HepG2 (cell line): ENCODE measurements around the gene PDCD11. TPM values are rescaled to one million over a fixed set of nuclear protein-coding genes. Genes with fewer than 3 reads are reported as not detected.

Experiments used
- ATAC-seq: fragments of 200-7000 bp; cut with Tn5 transposase; 3 replicates; pipeline ENCODE4 v1.9.1; 2020; ENCODE audit warnings: mild to moderate bottlenecking, moderate library complexity
- BruUV-seq: library from RNA; stranded (reverse); fragments of 400-500 nt; replicated peaks from 2 replicates; lab custom pipeline; 2021; lab: Mats Ljungman, UMichigan
- CTCF ChIA-PET: fragments of 300-600 bp; formaldehyde crosslinking; extraction: SDS; loops from one replicate; lab custom pipeline; 2021; ENCODE audit warnings: low total read pairs, inconsistent platforms, low intra/inter-chr PET ratio; lab: Yijun Ruan, JAX
- POLR2A ChIA-PET: fragments of 350-600 bp; sonication (Branson Sonifier 250); formaldehyde crosslinking; loops from one replicate; lab custom pipeline; 2020; ENCODE audit warnings: antibody characterized with exemption, inconsistent platforms; lab: Yijun Ruan, JAX
- DNase-seq: peaks from one replicate; pipeline ENCODE4 v3.0.0-alpha.2; 2015; ENCODE audit warnings: low spot score
- FAIRE-seq: peaks from 3 replicates; lab custom pipeline; 2011; peaks lifted over from hg19 to GRCh38; lab: Jason Lieb, UNC
- H2AFZ ChIP-seq: one replicate; pipeline ENCODE4 v1.6.1; 2011; ENCODE audit warnings: low read length, inconsistent platforms
- H3K27ac ChIP-seq: fragments of 300-600 bp; 3 replicates; pipeline ENCODE4 v1.8.0; 2011; ENCODE audit warnings: mixed run types, mild to moderate bottlenecking, mixed read lengths, low read length, inconsistent platforms; ENCODE audit not compliant: insufficient read depth; ENCODE audit errors: extremely low read length
- H3K27me3 ChIP-seq, 2 experiments: fragments of 200-600 bp in 1 of 2; 2 replicates in 1 of 2; 3 replicates in 1 of 2; pipeline versions ENCODE4 v1.6.0 to v1.8.0; 2011; ENCODE audit warnings: low read length in 2 of 2, mild to moderate bottlenecking in 2 of 2, moderate library complexity in 2 of 2, inconsistent platforms in 1 of 2; ENCODE audit not compliant: insufficient read depth in 2 of 2, control insufficient read depth in 1 of 2
- H3K36me3 ChIP-seq, 2 experiments: fragments of 200-600 bp in 1 of 2; replicated peaks in 1 of 2; 2 replicates in 1 of 2; 3 replicates in 1 of 2; pipeline versions ENCODE4 v1.5.1 to v1.8.0; 2011; ENCODE audit warnings: low read length in 2 of 2, inconsistent platforms in 1 of 2; ENCODE audit not compliant: insufficient read depth in 2 of 2, control insufficient read depth in 1 of 2
- H3K4me1 ChIP-seq: 2 replicates; pipeline ENCODE4 v1.5.1; 2012; ENCODE audit warnings: low read length, inconsistent platforms; ENCODE audit not compliant: insufficient read depth
- H3K4me2 ChIP-seq: 2 replicates; pipeline ENCODE4 v1.6.0; 2011; ENCODE audit warnings: low read depth, low read length, inconsistent platforms
- H3K4me3 ChIP-seq, 3 experiments: fragments of 200-600 bp in 1 of 3; sonication (generic), shearing (Covaris generic) in 1 of 3; replicated peaks in 1 of 3; 2 replicates each; pipeline ENCODE4 v1.5.1; 2011 to 2016; ENCODE audit warnings: low read length in 3 of 3, inconsistent platforms in 2 of 3, low read depth in 2 of 3, mild to moderate bottlenecking in 2 of 3, control low read depth in 1 of 3, mixed read lengths in 1 of 3; ENCODE audit not compliant: insufficient read depth in 1 of 3
- H3K79me2 ChIP-seq: one replicate; pipeline ENCODE4 v1.6.1; 2011; ENCODE audit warnings: low read length, inconsistent platforms; ENCODE audit not compliant: insufficient read depth
- H3K9ac ChIP-seq: 2 replicates; pipeline ENCODE4 v1.6.0; 2011; ENCODE audit warnings: mild to moderate bottlenecking, low read depth, low read length, inconsistent platforms; ENCODE audit not compliant: insufficient read depth
- H3K9me3 ChIP-seq: 2 replicates; pipeline ENCODE4 v1.5.1; 2012; ENCODE audit warnings: mild to moderate bottlenecking, low read length
- H4K20me1 ChIP-seq: 2 replicates; pipeline ENCODE4 v1.6.0; 2011; ENCODE audit warnings: inconsistent platforms, mild to moderate bottlenecking, low read length, moderate library complexity; ENCODE audit not compliant: insufficient read depth
- LRRFIP1 ChIP-seq: sonication (generic); formaldehyde crosslinking; conservative IDR thresholded peaks from 2 replicates; pipeline ENCODE4 v1.4.0; 2020; ENCODE audit warnings: missing genetic modification reagents
- RBM39 ChIP-seq: fragments of 200-400 bp; formaldehyde crosslinking; IDR thresholded peaks from one replicate; pipeline ENCODE4 v1.6.1; 2018; ENCODE audit warnings: antibody characterized with exemption, mild to moderate bottlenecking, low read depth, low read length; ENCODE audit not compliant: poor library complexity, severe bottlenecking
- ZNF432 ChIP-seq: sonication (generic); formaldehyde crosslinking; IDR thresholded peaks from 2 replicates; pipeline ENCODE4 v1.5.0; 2020; ENCODE audit warnings: missing genetic modification reagents, mild to moderate bottlenecking, borderline replicate concordance
- ZNF550 ChIP-seq: sonication (generic); formaldehyde crosslinking; IDR thresholded peaks from 2 replicates; pipeline ENCODE4 v1.4.0; 2020; ENCODE audit warnings: mild to moderate bottlenecking, missing genetic modification reagents, borderline replicate concordance
- WGBS: methylation state at CpG from one replicate; pipeline ENCODE4 v1.1.6; 2017; ENCODE audit warnings: low lambda C conversion rate; 5-methylcytosine and 5-hydroxymethylcytosine counted together
- in situ Hi-C: cut with HindIII; loops from 2 replicates; pipeline ENCODE4 v1.10.0; 2017; ENCODE audit warnings: low pct_unique_long_range_greater_than_20kb; ENCODE audit not compliant: extremely low pct_ligation_motif_present
- intact Hi-C: fragments of 100-400 bp; cut with micrococcal nuclease; formaldehyde crosslinking; loops from one replicate; pipeline ENCODE4 v1.10.0; 2022; ENCODE audit not compliant: unreplicated experiment
- polyA plus RNA-seq, 8 experiments: library from polyadenylated mRNA; depleted of rRNA in 3 of 8; stranded (reverse) in 7 of 8; unstranded in 1 of 8; fragments of >200 nt; fragmentation: Illumina TruSeq in 4 of 8; extraction: Trizol in 4 of 8; gene quantifications; 2 replicates each; pipeline versions ENCODE4 v1.2.1 to v1.2.3, GENCODE V29; 2011 to 2016; ENCODE audit warnings: low read depth in 4 of 8, missing spikeins in 1 of 8, mixed read lengths in 1 of 8; ENCODE audit not compliant: insufficient read depth in 1 of 8
- total RNA-seq, 5 experiments: library from RNA; depleted of rRNA; stranded (reverse); fragments of >200 nt; fragmentation: Illumina TruSeq; extraction: Trizol; gene quantifications; 2 replicates each; pipeline ENCODE4 v1.2.3, GENCODE V29; 2016; ENCODE audit warnings: low read depth in 1 of 5

Gene PDCD11
- total and polyA plus RNA-seq, 2 of the 13 experiments (the other 11 are each of a cell fraction or from before 2014, with no cell fraction given) = 12.8 to 52.8 TPM

- TF ChIP-seq LRRFIP1 (CRISPR knock-in tag) (no peak), ZNF550 (CRISPR knock-in tag) (no peak), ZNF432 (CRISPR knock-in tag) (no peak)
Measured at GRCh38 chr10:103473261-103473671, 76.8 kb downstream of the PDCD11 start (continued).

- BruUV-seq = no TSS peak
- DNase-seq (no peak), FAIRE-seq (no peak)
- H3K4me1 ChIP-seq = peaks cover 23% of the 10 kb centered on the region
- H3K4me3 ChIP-seq = no peak overlapping the region
- TF ChIP-seq RBM39 = no peak
- TF ChIP-seq, all 625 proteins: peak for 0
- CTCF ChIA-PET = no interaction called here
- in situ Hi-C loops (no loop called here), intact Hi-C loops (no loop called here)
- H2AFZ ChIP-seq = no peak overlapping the region
- H4K20me1 ChIP-seq = no peaks in the 10 kb centered on the region
- peaks cover 3 to 39% of the 10 kb centered on the region in 2 experiments; a peak in 4 of 5 replicates for H3K27me3 ChIP-seq
- H3K4me2 ChIP-seq = no peak overlapping the region
- POLR2A ChIA-PET = no interaction called here
- H3K79me2 ChIP-seq = no peaks in the 10 kb centered on the region
- no peak overlapping the region for H3K9ac ChIP-seq
- ATAC-seq = no peak
- H3K27ac ChIP-seq = no peak overlapping the region
- H3K36me3 ChIP-seq = no peaks in the 10 kb centered on the region
- H3K9me3 ChIP-seq = no peaks in the 10 kb centered on the region
- WGBS = 12% methylated on average over 3 of the region's 3 CpGs
Measured at GRCh38 chr10:103474077-103474476, 77.7 kb downstream of the PDCD11 start.
